Activated CD4-positive, alpha-beta memory T cell treated with anti-CD3 and anti-CD28 coated beads for 36 hours (primary cell): ENCODE results near the gene FFAR1. TPM values are rescaled to one million over a fixed set of nuclear protein-coding genes. Genes with fewer than 3 reads are reported as not detected.

ENCODE experiments used
- microRNA-seq: library from miRNA; unstranded; fragments of <30 nt; microRNA quantifications from one replicate; pipeline ENCODE4 v1.2.0, GENCODE V29; 2022; ENCODE audit warnings: borderline number of aligned reads, borderline microRNAs expressed, borderline replicate concordance
- total RNA-seq, 2 experiments: library from RNA; stranded (reverse); gene quantifications; one replicate each; pipeline ENCODE4 v1.2.3, GENCODE V29; 2021

Gene FFAR1
- total RNA-seq, 2 experiments from 2014 or later = 0.12 TPM; not detected in 1

Small RNAs within 50 kb of the gene (microRNA-seq; reads per million reads assigned to microRNA genes)
- not detected for gene MIR5196

Other genes with a start within 250 kb of the FFAR1 start
- gene FXYD3, start 232.1 kb upstream of the FFAR1 start, total RNA-seq = not detected
- gene LGI4, start 212.8 kb upstream of the FFAR1 start, total RNA-seq = under 1 TPM; 0.50 to 0.51 TPM
- gene FXYD1, start 209.1 kb upstream of the FFAR1 start, total RNA-seq = 1 to 10 TPM; 2.3 to 2.8 TPM
- under 1 TPM; 0.77 to 0.93 TPM for gene FXYD7, start 204.6 kb upstream of the FFAR1 start, total RNA-seq
- gene FXYD5, start 193.2 kb upstream of the FFAR1 start, total RNA-seq = 100 to 1,000 TPM; 334 to 360 TPM
- under 1 TPM in 1 of 2 experiments, not detected in 1; 0.19 TPM for gene FAM187B, start 119.2 kb upstream of the FFAR1 start, total RNA-seq
- gene LSR, start 98.9 kb upstream of the FFAR1 start, total RNA-seq = 10 to 100 TPM; 25.4 to 28.7 TPM
- gene USF2, start 78.9 kb upstream of the FFAR1 start, total RNA-seq = 100 to 1,000 TPM; 117 to 121 TPM
- gene HAMP, start 65.4 kb upstream of the FFAR1 start, total RNA-seq = not detected
- gene MAG, start 55.7 kb upstream of the FFAR1 start, total RNA-seq = under 1 TPM; 0.43 to 0.44 TPM
- 1 to 10 TPM in 1 of 2 experiments, under 1 TPM in 1; 0.75 to 1.2 TPM for gene CD22, start 18.7 kb upstream of the FFAR1 start, total RNA-seq
- gene FFAR3, start 10.6 kb downstream of the FFAR1 start, total RNA-seq = 1 to 10 TPM; 1.1 TPM
- gene GPR42, start 23.2 kb downstream of the FFAR1 start, total RNA-seq = under 1 TPM in 1 of 2 experiments, not detected in 1; 0.17 TPM
- not detected for gene FFAR2, start 100.4 kb downstream of the FFAR1 start, total RNA-seq
- gene KRTDAP, start 142.6 kb downstream of the FFAR1 start, total RNA-seq = not detected
- gene DMKN, start 165.7 kb downstream of the FFAR1 start, total RNA-seq = 1 to 10 TPM; 2.1 to 2.4 TPM
- gene SBSN, start 180.4 kb downstream of the FFAR1 start, total RNA-seq = under 1 TPM in 1 of 2 experiments, not detected in 1; 0.10 TPM
- gene GAPDHS, start 185.6 kb downstream of the FFAR1 start, total RNA-seq = not detected
- gene TMEM147, start 197.7 kb downstream of the FFAR1 start, total RNA-seq = 10 to 100 TPM; 73.5 to 81.9 TPM
- gene ATP4A, start 215.8 kb downstream of the FFAR1 start, total RNA-seq = not detected
- gene PMIS2, start 238.3 kb downstream of the FFAR1 start, total RNA-seq = not detected